A673 (cell line): ENCODE data around the gene SAFB2. TPM values are rescaled to one million over a fixed set of nuclear protein-coding genes. Genes with fewer than 3 reads are reported as not detected.

Experiments used
- BruUV-seq: library from RNA; stranded (reverse); fragments of 400-500 nt; replicated peaks from 2 replicates; lab custom pipeline; 2021; lab: Mats Ljungman, UMichigan
- CTCF ChIA-PET: fragments of 300-600 bp; sonication (Branson Sonifier 250); formaldehyde crosslinking; loops from one replicate; lab custom pipeline; 2022; ENCODE audit warnings: antibody characterized with exemption; lab: Charles Lee
- POLR2A ChIA-PET: fragments of 300-600 bp; sonication (Branson Sonifier 250); formaldehyde crosslinking; loops from one replicate; lab custom pipeline; 2022; ENCODE audit warnings: antibody characterized with exemption; ENCODE audit not compliant: low non-redundant PET; lab: Charles Lee
- DNase-seq: peaks from one replicate; pipeline ENCODE4 v3.0.0-alpha.2; 2015; ENCODE audit warnings: low spot score
- H3K27ac ChIP-seq: fragments of 200-600 bp; sonication (generic); 2 replicates; pipeline ENCODE4 v1.5.1; 2016; ENCODE audit warnings: mixed run types, low read depth, mild to moderate bottlenecking, mixed read lengths, antibody characterized with exemption, low read length; ENCODE audit not compliant: poor library complexity, severe bottlenecking
- H3K27me3 ChIP-seq: fragments of 200-600 bp; sonication (generic); replicated peaks from 2 replicates; pipeline ENCODE4 v1.6.1; 2017; ENCODE audit warnings: mixed run types, low read depth, mild to moderate bottlenecking, mixed read lengths, antibody characterized with exemption, low read length; ENCODE audit not compliant: insufficient read depth, poor library complexity
- H3K36me3 ChIP-seq: fragments of 200-600 bp; sonication (generic); 2 replicates; pipeline ENCODE4 v1.6.1; 2016; ENCODE audit warnings: mixed run types, mild to moderate bottlenecking, mixed read lengths, antibody characterized with exemption, low read length; ENCODE audit not compliant: insufficient read depth, poor library complexity, severe bottlenecking
- H3K4me1 ChIP-seq: fragments of 200-600 bp; sonication (generic); 2 replicates; pipeline ENCODE4 v1.6.1; 2017; ENCODE audit warnings: mixed run types, mild to moderate bottlenecking, mixed read lengths, antibody characterized with exemption, low read length; ENCODE audit not compliant: insufficient read depth, poor library complexity, severe bottlenecking
- H3K4me3 ChIP-seq: fragments of 200-600 bp; sonication (generic); 2 replicates; pipeline ENCODE4 v1.5.1; 2016; ENCODE audit warnings: low read depth, mixed run types, mild to moderate bottlenecking, mixed read lengths, low read length; ENCODE audit not compliant: poor library complexity, severe bottlenecking
- H3K9me3 ChIP-seq: fragments of 200-600 bp; sonication (generic); 2 replicates; pipeline ENCODE4 v1.6.1; 2016; ENCODE audit warnings: mixed run types, low read depth, mild to moderate bottlenecking, mixed read lengths, antibody characterized with exemption, low read length; ENCODE audit not compliant: poor library complexity, severe bottlenecking
- CTCF ChIP-seq: fragments of 300-800, 200-600 bp; sonication (generic); conservative IDR thresholded peaks from 2 replicates; pipeline ENCODE4 v1.5.1; 2017; ENCODE audit warnings: low read depth, mild to moderate bottlenecking, antibody characterized with exemption, low read length, moderate library complexity, mixed read lengths
- EZH2 ChIP-seq: fragments of 200-600 bp; sonication (generic); IDR thresholded peaks from 2 replicates; pipeline ENCODE4 v1.6.1; 2017; ENCODE audit warnings: borderline replicate concordance, low read depth, mild to moderate bottlenecking, mixed read lengths, antibody characterized with exemption, low read length; ENCODE audit not compliant: poor library complexity, severe bottlenecking
- intact Hi-C: fragments of 100-400 bp; cut with micrococcal nuclease; formaldehyde crosslinking; loops from one replicate; pipeline ENCODE4 v1.10.0; 2022; ENCODE audit not compliant: unreplicated experiment
- total RNA-seq: library from RNA; stranded (reverse); gene quantifications from 2 replicates; pipeline ENCODE4 v1.2.3, GENCODE V29; 2021

SAFB2 gene
- total RNA-seq, 1 experiment from 2014 or later: 153 TPM

- Histone ChIP-seq H3K9me3 (no peaks in the 10 kb centered on the region), H3K36me3 (peaks cover 88% of the 10 kb centered on the region), H3K27ac (no peak overlapping the region), H3K4me3 (no peak overlapping the region), H3K27me3 (no peaks in the 10 kb centered on the region), H3K4me1 (no peaks in the 10 kb centered on the region)
- POLR2A ChIA-PET: no interaction called here
- no TSS peak for BruUV-seq
- intact Hi-C loops: no loop called here
- DNase-seq: no peak
- TF ChIP-seq EZH2 (no peak), CTCF (no peak)
- CTCF ChIA-PET: no interaction called here
Observed at GRCh38 chr19:5603626-5604025, 18.9 kb downstream of the SAFB2 start.

- ChIA-PET POLR2A (no interaction called here), CTCF (no interaction called here)
- no peak for TF ChIP-seq CTCF
- no peak for TF ChIP-seq EZH2
- Histone ChIP-seq H3K27me3 (no peaks in the 10 kb centered on the region), H3K4me3 (no peak overlapping the region), H3K36me3 (peaks cover 90% of the 10 kb centered on the region), H3K4me1 (no peaks in the 10 kb centered on the region), H3K27ac (no peak overlapping the region), H3K9me3 (no peaks in the 10 kb centered on the region)
- BruUV-seq: no TSS peak
- no peak for DNase-seq
- intact Hi-C loops: no loop called here
Observed at GRCh38 chr19:5600797-5601196, 21.8 kb downstream of the SAFB2 start.

- Histone ChIP-seq H3K4me3 (no peak overlapping the region), H3K9me3 (no peaks in the 10 kb centered on the region), H3K36me3 (peaks cover 95% of the 10 kb centered on the region), H3K27me3 (no peaks in the 10 kb centered on the region), H3K4me1 (peaks cover 23% of the 10 kb centered on the region), H3K27ac (no peak overlapping the region)
- CTCF ChIA-PET: interaction anchor here (0.6 kb wide), 1 partner anchor 424 kb away, joined by 4 read pairs; no protein-coding TSS in a partner anchor
- no TSS peak for BruUV-seq
- TF ChIP-seq EZH2 (no peak), CTCF (no peak)
- DNase-seq: no peak
- intact Hi-C loops: no loop called here
- POLR2A ChIA-PET: no interaction called here
Observed at GRCh38 chr19:5595745-5596144, 26.8 kb downstream of the SAFB2 start.
